HG03469 (cell line): ENCODE results near the gene LRIF1.

Source experiments
- ATAC-seq: cut with Tn5 transposase; IDR thresholded peaks from one replicate; pipeline ENCODE4 v1.9.1; 2021; ENCODE audit warnings: mild to moderate bottlenecking, moderate library complexity, moderate number of reproducible peaks; ENCODE audit not compliant: unreplicated experiment

Gene LRIF1

GRCh38 chr1:110898734-110899457 lies 64.8 kb downstream of the LRIF1 start:
- ATAC-seq, result no peak

- no peak for ATAC-seq
These were observed 66.0 kb downstream of the LRIF1 start for GRCh38 chr1:110897681-110898080.
